Breast epithelium (tissue), 3 donors: ENCODE measurements around the gene RFNG.

Source experiments
- POLR2A ChIP-seq: fragments of 450-650 bp; IDR thresholded peaks from one replicate; pipeline ENCODE4 v1.6.1; 2016; ENCODE audit warnings: antibody characterized with exemption, mild to moderate bottlenecking, moderate library complexity
- POLR2AphosphoS5 ChIP-seq, 3 donors: sonication (generic); formaldehyde crosslinking; IDR thresholded peaks; one replicate each; pipeline ENCODE4 v1.6.1; 2017; ENCODE audit warnings: antibody characterized with exemption in 3 of 3
- TF ChIP-seq, protein P1 (sequence below), 3 donors: fragments of 450-650 bp; IDR thresholded peaks; one replicate each; pipeline ENCODE4 v1.5.1; 2016 to 2017; ENCODE audit warnings: antibody characterized with exemption in 3 of 3, mild to moderate bottlenecking in 3 of 3, moderate library complexity in 3 of 3

DNA sequence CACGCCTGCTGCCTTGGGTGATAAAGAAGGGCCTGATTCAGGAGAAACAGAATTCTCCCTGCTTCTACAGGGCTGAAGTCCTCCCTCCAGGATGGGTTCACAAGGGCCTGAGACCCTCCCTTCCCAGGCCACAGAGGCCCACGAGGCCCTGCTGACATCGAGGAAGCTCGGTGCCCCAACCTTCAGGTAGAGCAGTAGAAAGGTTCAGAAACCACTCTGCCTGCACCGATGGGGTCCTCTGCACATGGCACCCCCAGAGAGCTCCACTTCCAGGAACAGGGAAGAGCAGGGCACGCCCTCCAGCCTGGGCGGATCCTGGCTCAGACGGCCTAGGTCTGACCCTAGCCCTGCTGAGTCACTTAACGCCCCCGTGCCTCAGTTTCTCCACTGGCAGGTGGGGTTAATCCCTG, 29.7 kb downstream of the RFNG start:
- TF ChIP-seq, protein P1, sequence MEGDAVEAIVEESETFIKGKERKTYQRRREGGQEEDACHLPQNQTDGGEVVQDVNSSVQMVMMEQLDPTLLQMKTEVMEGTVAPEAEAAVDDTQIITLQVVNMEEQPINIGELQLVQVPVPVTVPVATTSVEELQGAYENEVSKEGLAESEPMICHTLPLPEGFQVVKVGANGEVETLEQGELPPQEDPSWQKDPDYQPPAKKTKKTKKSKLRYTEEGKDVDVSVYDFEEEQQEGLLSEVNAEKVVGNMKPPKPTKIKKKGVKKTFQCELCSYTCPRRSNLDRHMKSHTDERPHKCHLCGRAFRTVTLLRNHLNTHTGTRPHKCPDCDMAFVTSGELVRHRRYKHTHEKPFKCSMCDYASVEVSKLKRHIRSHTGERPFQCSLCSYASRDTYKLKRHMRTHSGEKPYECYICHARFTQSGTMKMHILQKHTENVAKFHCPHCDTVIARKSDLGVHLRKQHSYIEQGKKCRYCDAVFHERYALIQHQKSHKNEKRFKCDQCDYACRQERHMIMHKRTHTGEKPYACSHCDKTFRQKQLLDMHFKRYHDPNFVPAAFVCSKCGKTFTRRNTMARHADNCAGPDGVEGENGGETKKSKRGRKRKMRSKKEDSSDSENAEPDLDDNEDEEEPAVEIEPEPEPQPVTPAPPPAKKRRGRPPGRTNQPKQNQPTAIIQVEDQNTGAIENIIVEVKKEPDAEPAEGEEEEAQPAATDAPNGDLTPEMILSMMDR (IDR thresholded peaks at IDR 0.05) = no peak
- no peak for TF ChIP-seq POLR2A
- TF ChIP-seq POLR2AphosphoS5 (IDR thresholded peaks at IDR 0.05) = no peak
